GM19397 (cell line): Measurements from ENCODE around the gene CTDSPL.

Experiments used
- ATAC-seq: cut with Tn5 transposase; IDR thresholded peaks from one replicate; pipeline ENCODE4 v1.9.1; 2021; ENCODE audit warnings: mild to moderate bottlenecking, moderate library complexity; ENCODE audit not compliant: unreplicated experiment

CTDSPL gene

GRCh38 chr3:38015485-38015884 is 153.8 kb downstream of the CTDSPL start:
- ATAC-seq, result no peak

- ATAC-seq, result no peak
Measured at GRCh38 chr3:38015984-38016383, 154.3 kb downstream of the CTDSPL start.

- ATAC-seq, result no peak
Measured at GRCh38 chr3:38016410-38016809, 154.7 kb downstream of the CTDSPL start.

GRCh38 chr3:38016847-38017444 is 155.3 kb downstream of the CTDSPL start:
- ATAC-seq, result no peak

GRCh38 chr3:38017445-38018295 is 156.0 kb downstream of the CTDSPL start:
- ATAC-seq, result no peak

- no peak for ATAC-seq
Measured at GRCh38 chr3:38018296-38019266, 156.9 kb downstream of the CTDSPL start.

GRCh38 chr3:38019658-38020341 is 158.1 kb downstream of the CTDSPL start:
- ATAC-seq, result no peak

DNA sequence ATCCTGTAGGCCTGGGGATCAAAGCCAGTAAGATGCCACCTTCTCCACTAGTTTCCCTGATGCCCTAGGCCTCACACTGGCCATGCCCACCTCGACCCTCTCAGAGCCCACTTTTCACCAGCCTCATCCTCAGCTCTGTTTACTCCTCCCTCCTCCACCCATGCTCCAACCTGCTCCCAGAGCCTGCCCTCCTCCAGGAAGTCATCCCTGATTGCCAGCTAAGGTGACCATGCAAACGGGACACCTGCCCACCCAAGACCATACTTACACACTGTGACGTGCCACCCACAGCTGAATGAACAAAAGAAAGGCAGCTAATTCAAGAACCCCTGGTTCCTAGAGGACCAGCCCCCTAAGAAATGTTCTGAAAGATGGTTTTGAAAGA is 158.7 kb downstream of the CTDSPL start:
- no peak for ATAC-seq

DNA sequence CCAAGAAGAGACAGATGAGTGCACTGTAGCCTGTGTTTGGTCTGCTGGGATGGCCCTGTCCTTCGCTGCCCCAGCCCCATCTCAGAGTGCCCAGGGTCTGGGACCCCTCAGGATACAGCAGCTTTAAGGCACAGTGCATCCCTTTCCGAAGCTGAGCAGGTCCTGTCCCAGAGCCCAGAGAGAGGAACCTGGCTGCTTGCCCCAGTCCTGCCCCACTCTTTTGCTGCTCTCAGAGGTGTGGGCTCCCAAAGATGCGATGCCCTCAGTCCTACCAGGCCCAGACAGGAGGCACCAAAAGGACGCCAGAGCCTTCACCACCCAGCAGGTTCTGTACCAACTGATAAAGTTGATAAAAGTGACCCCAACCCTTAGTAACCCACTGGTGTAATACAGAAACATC is 159.5 kb downstream of the CTDSPL start:
- no peak for ATAC-seq

GRCh38 chr3:38022301-38022700 is 160.6 kb downstream of the CTDSPL start:
- no peak for ATAC-seq

- no peak for ATAC-seq
Measured at GRCh38 chr3:38022896-38023709, 161.4 kb downstream of the CTDSPL start.

GRCh38 chr3:38026856-38027255 is 165.2 kb downstream of the CTDSPL start:
- no peak for ATAC-seq

DNA sequence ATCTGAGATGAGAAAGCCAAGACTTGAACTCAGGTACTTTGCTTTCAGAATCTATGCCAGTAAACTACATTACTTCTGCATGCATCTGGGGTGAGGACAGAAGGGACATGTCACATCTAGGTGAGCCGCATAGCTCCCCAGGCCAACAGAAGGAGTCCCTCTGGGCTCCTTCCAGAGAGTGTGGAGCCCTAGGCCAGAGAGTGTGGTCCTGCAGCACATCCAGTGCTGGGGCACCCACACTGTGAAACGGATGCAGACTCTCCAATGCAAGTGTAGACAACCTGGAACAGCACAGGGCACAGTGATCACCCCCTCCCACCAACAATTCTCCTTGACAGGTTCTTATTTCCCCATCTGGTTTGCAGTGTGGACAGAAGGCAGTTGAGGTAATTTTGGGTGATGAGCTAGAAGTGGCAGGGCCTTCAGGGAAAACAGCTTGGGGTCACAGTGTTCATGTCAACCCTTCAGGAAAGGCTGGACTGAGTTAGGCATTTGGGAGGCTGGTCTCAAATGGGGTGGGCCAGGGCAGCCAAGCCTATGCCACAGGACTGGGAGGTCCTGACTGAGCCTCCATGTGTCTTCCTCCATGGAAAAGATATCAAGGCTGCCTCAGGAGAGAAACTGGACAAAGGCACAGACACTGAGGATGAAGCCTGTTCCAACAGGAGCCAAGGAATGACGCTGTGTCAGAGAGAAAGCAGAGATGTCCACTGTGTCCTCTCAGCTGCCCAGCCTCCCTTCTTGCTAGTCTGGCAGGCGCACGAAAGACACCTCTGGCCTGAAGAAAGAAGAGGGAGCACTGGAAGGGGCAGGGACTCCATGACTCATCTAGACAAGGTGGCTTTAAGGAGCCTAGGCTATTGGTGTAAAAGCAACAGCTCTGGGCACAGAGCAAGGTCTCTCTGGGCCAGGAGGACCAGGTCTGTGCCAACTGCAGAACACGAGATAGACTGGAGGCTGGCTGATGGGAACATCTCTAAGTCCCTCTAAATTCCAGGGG is 166.1 kb downstream of the CTDSPL start:
- no peak for ATAC-seq

- ATAC-seq, result no peak
Measured at GRCh38 chr3:38028621-38029361, 167.1 kb downstream of the CTDSPL start.

GRCh38 chr3:38029400-38030125 is 167.9 kb downstream of the CTDSPL start, which contains the start of gene PLCD1:
TSS of gene PLCD1 (minus strand) at chr3:38029642. CDS start at chr3:38029539, 103 bp downstream.
- ATAC-seq, result no peak

GRCh38 chr3:38030126-38031021 is 168.7 kb downstream of the CTDSPL start:
- no peak for ATAC-seq
